ENCODE results near the gene SCN3B. TPM values are rescaled to one million over a fixed set of nuclear protein-coding genes. Genes with fewer than 3 reads are reported as not detected.

SCN3B gene
- total and polyA plus RNA-seq, 7 donors, result 0.60 to 3.0 (median 2.2) TPM; not detected in 1

DNA sequence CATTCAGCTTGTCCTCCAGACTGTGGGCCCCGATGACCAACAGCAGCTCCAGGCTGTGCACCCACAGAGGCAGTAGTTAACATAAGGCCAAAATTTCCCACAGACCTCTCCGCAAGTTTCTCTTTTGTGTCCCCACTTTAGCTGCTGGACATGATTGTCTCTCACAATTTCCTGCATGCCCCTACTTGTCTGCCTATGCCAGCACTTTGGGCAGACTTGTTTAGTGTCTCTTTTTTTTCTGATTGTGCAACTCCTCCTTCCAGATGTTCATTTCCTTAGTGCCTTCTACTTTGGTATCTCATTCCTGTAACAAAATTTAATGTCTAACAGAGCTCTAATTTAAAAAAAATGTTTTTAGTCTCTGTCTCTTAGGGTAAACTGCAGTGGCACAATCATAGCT lies 23.8 kb upstream of the SCN3B start:
- no peak for TF ChIP-seq EP300 (IDR thresholded peaks at IDR 0.05)
- TF ChIP-seq POLR2A (IDR thresholded peaks at IDR 0.05), result no peak
- TF ChIP-seq, protein P1, sequence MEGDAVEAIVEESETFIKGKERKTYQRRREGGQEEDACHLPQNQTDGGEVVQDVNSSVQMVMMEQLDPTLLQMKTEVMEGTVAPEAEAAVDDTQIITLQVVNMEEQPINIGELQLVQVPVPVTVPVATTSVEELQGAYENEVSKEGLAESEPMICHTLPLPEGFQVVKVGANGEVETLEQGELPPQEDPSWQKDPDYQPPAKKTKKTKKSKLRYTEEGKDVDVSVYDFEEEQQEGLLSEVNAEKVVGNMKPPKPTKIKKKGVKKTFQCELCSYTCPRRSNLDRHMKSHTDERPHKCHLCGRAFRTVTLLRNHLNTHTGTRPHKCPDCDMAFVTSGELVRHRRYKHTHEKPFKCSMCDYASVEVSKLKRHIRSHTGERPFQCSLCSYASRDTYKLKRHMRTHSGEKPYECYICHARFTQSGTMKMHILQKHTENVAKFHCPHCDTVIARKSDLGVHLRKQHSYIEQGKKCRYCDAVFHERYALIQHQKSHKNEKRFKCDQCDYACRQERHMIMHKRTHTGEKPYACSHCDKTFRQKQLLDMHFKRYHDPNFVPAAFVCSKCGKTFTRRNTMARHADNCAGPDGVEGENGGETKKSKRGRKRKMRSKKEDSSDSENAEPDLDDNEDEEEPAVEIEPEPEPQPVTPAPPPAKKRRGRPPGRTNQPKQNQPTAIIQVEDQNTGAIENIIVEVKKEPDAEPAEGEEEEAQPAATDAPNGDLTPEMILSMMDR (IDR thresholded peaks at IDR 0.05), result no peak
- no peak for TF ChIP-seq POLR2AphosphoS5 (IDR thresholded peaks at IDR 0.05)
- Histone ChIP-seq H3K36me3 (no peaks in the 10 kb centered on the region), H3K27ac (no peak overlapping the region), H3K4me3 (no peak overlapping the region), H3K27me3 (peaks cover 0 to 5% (median 0%) of the 10 kb centered on the region in 3 donors), H3K4me1 (no peaks in the 10 kb centered on the region), H3K9me3 (peaks cover 0 to 2% (median 0%) of the 10 kb centered on the region in 4 donors)
- 95 to 97% methylated on average over 2 of the region's 2 CpGs for WGBS, 2 donors
- DNase-seq, result no peak
- intact Hi-C loops (cut with DNase I), result no loop called here

DNA sequence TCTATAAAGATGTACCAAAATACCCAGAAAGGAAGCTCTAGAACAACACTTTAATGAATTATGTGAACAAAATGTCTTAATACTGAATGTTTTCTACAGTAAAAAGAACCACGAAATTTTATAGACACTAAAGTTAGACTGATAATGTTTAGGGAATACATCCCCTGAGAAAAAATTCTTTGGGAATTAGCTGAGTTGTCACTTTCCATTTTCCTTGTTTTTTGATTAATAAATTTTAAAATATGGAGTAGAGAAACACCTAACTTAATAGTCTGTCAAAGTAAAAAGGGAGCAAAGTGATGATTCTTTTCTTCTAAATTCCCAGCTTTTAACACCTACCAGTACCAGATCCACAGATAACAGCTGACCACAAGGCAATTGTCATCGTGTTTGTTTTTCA lies 23.1 kb upstream of the SCN3B start:
- H3K27ac ChIP-seq, result no peak overlapping the region
- H3K36me3 ChIP-seq, result no peaks in the 10 kb centered on the region
- peaks cover 0 to 2% (median 0%) of the 10 kb centered on the region in 4 donors for H3K9me3 ChIP-seq
- peaks cover 0 to 5% (median 0%) of the 10 kb centered on the region in 3 donors for H3K27me3 ChIP-seq
- intact Hi-C loops (cut with DNase I), result no loop called here
- H3K4me1 ChIP-seq, result no peaks in the 10 kb centered on the region
- WGBS, 2 donors, result 44 to 74% methylated on average over 2 of the region's 2 CpGs
- DNase-seq, result no peak
- TF ChIP-seq POLR2AphosphoS5 (IDR thresholded peaks at IDR 0.05) (no peak), POLR2A (IDR thresholded peaks at IDR 0.05) (no peak), EP300 (IDR thresholded peaks at IDR 0.05) (no peak)
- TF ChIP-seq, protein P1 (IDR thresholded peaks at IDR 0.05), result no peak
- no peak overlapping the region for H3K4me3 ChIP-seq

DNA sequence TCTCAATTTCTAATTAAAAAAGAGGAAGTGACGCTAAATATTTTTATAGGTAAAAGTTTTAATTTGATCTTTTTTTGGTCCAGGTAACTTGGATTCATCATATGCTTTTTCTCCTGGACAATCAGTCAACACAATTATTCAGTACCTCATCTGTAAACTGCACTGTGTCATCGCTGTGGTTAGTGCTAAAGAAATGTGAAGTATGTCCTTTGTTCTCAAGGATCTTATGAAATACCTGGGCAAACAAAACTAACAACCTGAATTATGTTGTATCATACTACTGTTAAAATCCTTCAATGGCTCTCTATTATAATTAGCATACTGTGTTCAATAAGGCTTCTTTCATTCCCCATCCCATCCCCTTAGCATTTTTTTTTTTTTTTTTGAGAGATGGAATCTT lies 19.9 kb upstream of the SCN3B start:
- H3K27ac ChIP-seq, result no peak overlapping the region
- H3K4me1 ChIP-seq, result no peaks in the 10 kb centered on the region
- TF ChIP-seq, protein P1 (IDR thresholded peaks at IDR 0.05), result no peak
- TF ChIP-seq POLR2A (IDR thresholded peaks at IDR 0.05), result no peak
- TF ChIP-seq POLR2AphosphoS5 (IDR thresholded peaks at IDR 0.05), result no peak
- TF ChIP-seq EP300 (IDR thresholded peaks at IDR 0.05), result no peak
- intact Hi-C loops (cut with DNase I), result no loop called here
- WGBS, 2 donors, result 47 to 66% methylated on average over 2 of the region's 2 CpGs
- H3K9me3 ChIP-seq, result no peaks in the 10 kb centered on the region
- DNase-seq, result no peak
- no peaks in the 10 kb centered on the region for H3K36me3 ChIP-seq
- H3K4me3 ChIP-seq, result no peak overlapping the region
- no peaks in the 10 kb centered on the region for H3K27me3 ChIP-seq

GRCh38 chr11:123672568-123672967 lies 18.1 kb upstream of the SCN3B start:
- TF ChIP-seq EP300 (IDR thresholded peaks at IDR 0.05) (no peak), POLR2A (IDR thresholded peaks at IDR 0.05) (no peak), POLR2AphosphoS5 (IDR thresholded peaks at IDR 0.05) (no peak)
- TF ChIP-seq, protein P1 (IDR thresholded peaks at IDR 0.05), result no peak
- Histone ChIP-seq H3K36me3 (no peaks in the 10 kb centered on the region), H3K4me3 (no peak overlapping the region), H3K27ac (no peak overlapping the region), H3K9me3 (no peaks in the 10 kb centered on the region), H3K27me3 (no peaks in the 10 kb centered on the region), H3K4me1 (no peaks in the 10 kb centered on the region)
- intact Hi-C loops (cut with DNase I), result no loop called here
- 67 to 76% methylated on average over 5 of the region's 5 CpGs for WGBS, 2 donors
- no peak for DNase-seq

DNA sequence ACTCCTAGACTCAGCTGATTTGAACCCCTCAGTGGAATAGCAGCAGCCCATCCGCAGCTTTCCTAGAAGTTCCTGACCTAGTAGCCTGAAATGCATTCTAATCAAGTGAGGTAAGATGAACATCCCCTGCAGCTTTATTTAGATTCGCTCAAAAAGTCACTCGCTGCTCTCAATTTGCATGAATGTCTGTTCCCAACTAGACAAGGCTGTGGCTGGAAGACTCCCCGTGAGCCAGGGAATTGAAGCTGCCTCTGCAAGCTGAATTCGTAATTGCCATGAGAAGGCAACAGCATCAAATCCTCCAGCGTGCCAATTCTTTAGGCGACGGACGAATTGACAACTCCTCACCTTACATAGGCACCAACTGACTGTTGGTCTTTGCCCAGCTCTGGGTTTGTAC lies 17.1 kb upstream of the SCN3B start:
- Histone ChIP-seq H3K9me3 (no peaks in the 10 kb centered on the region), H3K27ac (no peak overlapping the region), H3K27me3 (no peaks in the 10 kb centered on the region), H3K4me3 (no peak overlapping the region), H3K36me3 (no peaks in the 10 kb centered on the region), H3K4me1 (no peaks in the 10 kb centered on the region)
- DNase-seq, result no peak
- TF ChIP-seq POLR2AphosphoS5 (IDR thresholded peaks at IDR 0.05) (no peak), EP300 (IDR thresholded peaks at IDR 0.05) (no peak), POLR2A (IDR thresholded peaks at IDR 0.05) (no peak)
- TF ChIP-seq, protein P1 (IDR thresholded peaks at IDR 0.05), result no peak
- intact Hi-C loops (cut with DNase I), result no loop called here
- 78 to 90% methylated on average over 9 of the region's 9 CpGs for WGBS, 2 donors
